HepG2 (cell line): Measurements from ENCODE around the gene SERPIND1. TPM values are rescaled to one million over a fixed set of nuclear protein-coding genes. Genes with fewer than 3 reads are reported as not detected.

Experiments
- KIAA2018 ChIP-seq: sonication (generic); formaldehyde crosslinking; IDR thresholded peaks from 2 replicates; pipeline ENCODE4 v1.5.0; 2020; ENCODE audit warnings: mild to moderate bottlenecking, missing genetic modification reagents, borderline replicate concordance
- polyA plus RNA-seq, 8 experiments: library from polyadenylated mRNA; depleted of rRNA in 3 of 8; stranded (reverse) in 7 of 8; unstranded in 1 of 8; fragments of >200 nt; fragmentation: Illumina TruSeq in 4 of 8; extraction: Trizol in 4 of 8; gene quantifications; 2 replicates each; pipeline versions ENCODE4 v1.2.1 to v1.2.3, GENCODE V29; 2011 to 2016; ENCODE audit warnings: low read depth in 4 of 8, missing spikeins in 1 of 8, mixed read lengths in 1 of 8; ENCODE audit not compliant: insufficient read depth in 1 of 8
- total RNA-seq, 5 experiments: library from RNA; depleted of rRNA; stranded (reverse); fragments of >200 nt; fragmentation: Illumina TruSeq; extraction: Trizol; gene quantifications; 2 replicates each; pipeline ENCODE4 v1.2.3, GENCODE V29; 2016; ENCODE audit warnings: low read depth in 1 of 5

SERPIND1 gene
- total and polyA plus RNA-seq, 2 of the 13 experiments (the other 11 are each of a cell fraction or from before 2014, with no cell fraction given), result 111 to 350 TPM

- TF ChIP-seq KIAA2018 (CRISPR knock-in tag), result no peak
Observed at GRCh38 chr22:20793748-20794649, 20.1 kb downstream of the SERPIND1 start (continued).
